ENCODE data around the gene USP24.

USP24 gene

DNA sequence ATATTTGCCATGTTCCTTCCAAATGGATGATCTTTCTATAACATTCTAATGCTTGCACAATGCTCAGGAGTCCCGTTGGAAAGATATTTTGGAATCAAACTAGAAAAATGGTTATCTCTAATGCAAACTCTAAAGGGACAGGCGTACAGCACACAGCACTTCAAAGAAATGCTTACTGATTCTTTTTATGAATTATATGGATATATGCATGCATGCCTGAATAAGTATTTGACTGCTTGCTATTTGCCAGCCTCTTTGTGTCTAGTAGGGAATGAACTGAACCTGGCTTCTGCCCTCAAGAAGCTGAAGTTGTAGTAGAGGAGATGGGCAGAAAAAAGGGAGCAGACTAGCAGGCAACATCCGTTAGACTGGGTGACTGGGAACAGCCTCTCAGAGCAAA lies 127.7 kb downstream of the USP24 start:
- TF ChIP-seq, protein P1, sequence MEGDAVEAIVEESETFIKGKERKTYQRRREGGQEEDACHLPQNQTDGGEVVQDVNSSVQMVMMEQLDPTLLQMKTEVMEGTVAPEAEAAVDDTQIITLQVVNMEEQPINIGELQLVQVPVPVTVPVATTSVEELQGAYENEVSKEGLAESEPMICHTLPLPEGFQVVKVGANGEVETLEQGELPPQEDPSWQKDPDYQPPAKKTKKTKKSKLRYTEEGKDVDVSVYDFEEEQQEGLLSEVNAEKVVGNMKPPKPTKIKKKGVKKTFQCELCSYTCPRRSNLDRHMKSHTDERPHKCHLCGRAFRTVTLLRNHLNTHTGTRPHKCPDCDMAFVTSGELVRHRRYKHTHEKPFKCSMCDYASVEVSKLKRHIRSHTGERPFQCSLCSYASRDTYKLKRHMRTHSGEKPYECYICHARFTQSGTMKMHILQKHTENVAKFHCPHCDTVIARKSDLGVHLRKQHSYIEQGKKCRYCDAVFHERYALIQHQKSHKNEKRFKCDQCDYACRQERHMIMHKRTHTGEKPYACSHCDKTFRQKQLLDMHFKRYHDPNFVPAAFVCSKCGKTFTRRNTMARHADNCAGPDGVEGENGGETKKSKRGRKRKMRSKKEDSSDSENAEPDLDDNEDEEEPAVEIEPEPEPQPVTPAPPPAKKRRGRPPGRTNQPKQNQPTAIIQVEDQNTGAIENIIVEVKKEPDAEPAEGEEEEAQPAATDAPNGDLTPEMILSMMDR (IDR thresholded peaks at IDR 0.05; ENCODE audit: unreplicated experiment in 3 of 3): no peak
- no peak overlapping the region for H3K4me3 Mint-ChIP-seq
- H3K4me1 Mint-ChIP-seq: no peaks in the 10 kb centered on the region
- no peaks in the 10 kb centered on the region for H3K27me3 Mint-ChIP-seq (ENCODE audit: low read depth)
- H3K27ac Mint-ChIP-seq: no peak overlapping the region
- peaks cover 75% of the 10 kb centered on the region for H3K36me3 Mint-ChIP-seq (ENCODE audit: low read depth)
- no peaks in the 10 kb centered on the region for H3K9me3 Mint-ChIP-seq

DNA sequence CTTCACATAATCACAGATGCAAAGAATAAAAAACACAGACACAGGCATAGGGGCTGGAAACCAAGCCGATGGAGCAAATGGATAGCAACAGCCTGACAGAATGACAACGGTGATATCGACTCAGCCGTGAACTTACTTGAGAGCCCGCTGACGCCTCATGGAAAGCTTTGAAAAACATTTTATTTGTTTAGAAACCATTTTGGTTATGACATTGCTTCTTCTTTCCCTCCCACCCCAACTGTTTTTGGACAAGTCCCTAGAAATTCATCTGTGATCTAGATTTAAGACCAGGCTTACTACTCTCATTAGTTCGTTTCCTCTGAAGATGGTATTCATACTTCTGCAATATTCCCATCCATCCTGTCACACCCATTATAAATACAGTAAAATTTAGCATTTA lies 130.9 kb downstream of the USP24 start:
- H3K27ac Mint-ChIP-seq: no peak overlapping the region
- TF ChIP-seq, protein P1 (IDR thresholded peaks at IDR 0.05; ENCODE audit: unreplicated experiment in 3 of 3): no peak
- H3K4me1 Mint-ChIP-seq: no peaks in the 10 kb centered on the region
- no peaks in the 10 kb centered on the region for H3K27me3 Mint-ChIP-seq (ENCODE audit: low read depth)
- peaks cover 77% of the 10 kb centered on the region for H3K36me3 Mint-ChIP-seq (ENCODE audit: low read depth)
- H3K4me3 Mint-ChIP-seq: no peak overlapping the region
- H3K9me3 Mint-ChIP-seq: no peaks in the 10 kb centered on the region

DNA sequence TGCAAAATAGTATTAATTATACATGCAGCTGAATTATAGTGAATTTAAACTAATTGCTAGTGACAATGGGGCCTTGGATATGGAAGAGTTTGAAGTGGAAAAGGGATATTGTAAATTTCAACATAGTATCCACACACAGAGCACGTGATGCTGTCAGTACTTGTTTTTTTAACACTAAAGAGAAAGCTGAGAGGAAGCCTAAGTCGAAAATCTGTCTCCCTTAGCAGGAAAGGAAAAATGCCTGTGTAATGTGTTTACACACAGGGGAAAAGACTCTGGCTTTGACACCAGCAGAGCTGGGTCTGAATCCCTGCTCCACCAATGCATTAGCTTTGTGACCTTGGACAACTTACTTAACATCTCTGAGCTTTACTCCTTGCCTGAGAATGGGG lies 133.3 kb downstream of the USP24 start:
- Mint-ChIP-seq H3K9me3 (no peaks in the 10 kb centered on the region), H3K27me3 (ENCODE audit: low read depth) (no peaks in the 10 kb centered on the region), H3K27ac (peak overlapping the region in 1 of 3 experiments; percentile 57), H3K4me1 (no peaks in the 10 kb centered on the region), H3K36me3 (ENCODE audit: low read depth) (peaks cover 80% of the 10 kb centered on the region), H3K4me3 (no peak overlapping the region)
- TF ChIP-seq, protein P1 (IDR thresholded peaks at IDR 0.05; ENCODE audit: unreplicated experiment in 3 of 3): no peak

DNA sequence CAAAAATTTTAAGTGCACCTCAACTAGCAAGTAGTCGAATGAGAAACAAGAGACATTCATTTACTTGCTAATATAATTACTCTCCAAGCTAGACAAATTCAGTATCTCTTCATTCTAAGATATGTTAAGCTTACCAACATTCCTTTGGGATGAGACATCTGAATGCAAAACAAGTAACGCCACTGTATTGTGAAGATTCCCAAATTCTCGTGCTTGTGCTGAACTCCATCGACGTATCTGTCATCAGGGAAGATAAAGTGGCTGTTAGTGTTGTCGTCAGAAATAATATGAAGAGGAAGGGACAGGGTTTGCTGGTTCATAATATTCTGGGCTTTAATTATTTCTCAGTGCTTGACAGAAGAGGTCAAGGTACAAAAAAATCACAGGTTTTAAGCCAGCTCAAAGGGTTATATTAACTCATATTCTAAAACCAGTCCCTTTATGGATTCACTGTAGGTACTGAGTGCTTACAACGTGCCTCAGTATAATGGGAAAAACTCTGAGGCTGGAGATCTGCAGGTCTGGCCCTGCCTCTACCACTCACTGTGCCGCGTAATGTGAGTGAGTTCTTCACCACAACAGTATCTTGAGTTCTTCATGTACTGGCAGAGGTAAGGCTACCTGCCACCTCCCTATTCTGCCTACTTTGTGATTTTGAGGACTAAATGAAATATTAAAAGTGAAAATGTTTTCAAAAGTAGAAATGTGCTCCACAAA lies 133.8 kb downstream of the USP24 start:
- Mint-ChIP-seq H3K9me3 (no peaks in the 10 kb centered on the region), H3K4me3 (no peak overlapping the region), H3K36me3 (ENCODE audit: low read depth) (peaks cover 83% of the 10 kb centered on the region), H3K4me1 (no peaks in the 10 kb centered on the region), H3K27ac (peak overlapping the region in 1 of 3 experiments; percentile 57), H3K27me3 (ENCODE audit: low read depth) (no peaks in the 10 kb centered on the region)
- TF ChIP-seq, protein P1 (IDR thresholded peaks at IDR 0.05; ENCODE audit: unreplicated experiment in 3 of 3): no peak

DNA sequence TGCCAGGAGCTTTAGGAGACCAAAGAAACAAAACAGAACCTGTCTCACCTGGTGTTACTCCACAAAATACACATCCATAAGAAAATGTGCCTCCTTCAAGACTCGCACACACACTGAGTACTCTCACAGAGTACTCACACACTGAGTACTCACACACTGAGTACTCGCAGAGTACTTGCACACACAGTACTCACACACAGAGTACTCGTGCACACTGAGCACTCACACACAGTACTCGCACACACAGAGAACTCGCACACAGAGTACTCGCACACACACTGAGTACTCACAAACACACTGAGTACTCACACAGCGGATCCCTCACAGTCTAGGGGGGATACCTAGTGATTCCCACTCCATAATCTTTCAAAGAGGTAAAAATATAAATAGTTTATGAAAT lies 135.5 kb downstream of the USP24 start:
- Mint-ChIP-seq H3K4me3 (no peak overlapping the region), H3K4me1 (no peaks in the 10 kb centered on the region), H3K27me3 (ENCODE audit: low read depth) (no peaks in the 10 kb centered on the region), H3K36me3 (ENCODE audit: low read depth) (peaks cover 83% of the 10 kb centered on the region), H3K27ac (no peak overlapping the region), H3K9me3 (no peaks in the 10 kb centered on the region)
- TF ChIP-seq, protein P1 (IDR thresholded peaks at IDR 0.05; ENCODE audit: unreplicated experiment in 3 of 3): no peak

DNA sequence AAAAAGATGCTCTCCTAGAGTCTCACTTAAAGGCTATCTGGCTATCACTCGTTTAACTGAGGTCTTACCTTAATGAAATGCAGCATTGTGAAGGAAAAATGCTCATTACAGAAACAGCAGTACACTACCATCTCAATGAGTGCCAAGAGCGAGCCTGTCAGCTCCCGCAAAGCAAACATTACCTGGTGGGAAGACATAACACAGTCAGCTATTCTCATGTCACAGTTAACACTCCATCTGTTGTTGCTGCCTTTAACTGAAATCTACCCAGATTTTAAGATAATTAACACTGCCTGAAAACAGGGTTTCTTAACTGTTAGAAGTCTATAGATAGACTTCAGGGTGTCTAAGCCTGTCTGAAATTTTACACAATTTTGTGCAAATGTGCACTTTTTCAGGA lies 136.7 kb downstream of the USP24 start:
- H3K27me3 Mint-ChIP-seq (ENCODE audit: low read depth): no peaks in the 10 kb centered on the region
- TF ChIP-seq, protein P1 (IDR thresholded peaks at IDR 0.05; ENCODE audit: unreplicated experiment in 3 of 3): no peak
- no peaks in the 10 kb centered on the region for H3K9me3 Mint-ChIP-seq
- peaks cover 75% of the 10 kb centered on the region for H3K36me3 Mint-ChIP-seq (ENCODE audit: low read depth)
- no peak overlapping the region for H3K27ac Mint-ChIP-seq
- no peak overlapping the region for H3K4me3 Mint-ChIP-seq
- no peaks in the 10 kb centered on the region for H3K4me1 Mint-ChIP-seq

All from nephron (organoid).